ENCODE measurements around the gene AFAP1. TPM values are rescaled to one million over a fixed set of nuclear protein-coding genes. Genes with fewer than 3 reads are reported as not detected.

The AFAP1 gene
- total and polyA plus RNA-seq, 2 donors (not counting 1 experiment from before 2014, with no cell fraction given): 0.03 to 0.44 TPM

- H4K20me1 ChIP-seq (ENCODE audit: control insufficient read depth, insufficient read depth, low read length, poor library complexity, severe bottlenecking): no peaks in the 10 kb centered on the region
- POLR2A ChIA-PET: no interaction called here
These were observed 158.3 kb downstream of the AFAP1 start for GRCh38 chr4:7781366-7781765.

DNA sequence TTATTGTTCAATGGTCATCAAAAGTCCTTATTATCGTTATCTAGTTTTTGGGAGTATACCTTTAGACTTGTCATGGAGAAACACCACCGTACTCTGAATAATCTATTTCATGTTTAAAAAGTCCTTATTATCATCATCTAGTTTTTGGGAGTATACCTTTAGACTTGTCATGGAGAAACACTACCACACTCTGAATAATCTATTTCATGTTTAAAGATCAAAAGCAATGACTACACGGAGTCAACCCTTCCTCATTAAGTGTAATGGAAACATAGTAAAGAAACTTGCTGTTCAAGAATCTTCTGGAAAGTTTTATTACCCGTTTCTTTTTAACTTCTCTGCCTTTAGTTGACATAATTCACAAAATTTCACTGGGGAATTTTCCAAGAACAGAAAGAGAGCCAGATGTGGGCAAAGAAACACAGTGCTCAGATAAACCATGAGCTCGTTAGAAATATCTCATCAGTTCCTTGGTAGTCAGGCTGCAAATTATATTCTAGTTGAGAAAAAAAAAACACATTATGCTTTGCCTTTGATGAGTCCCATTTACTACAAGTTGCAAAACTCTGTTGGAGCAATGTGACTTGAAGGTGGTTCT, 158.8 kb downstream of the AFAP1 start:
- Mint-ChIP-seq H3K4me3 (no peak overlapping the region), H3K27me3 (peaks cover under 1% of the 10 kb centered on the region), H3K27ac (no peak overlapping the region), H3K4me1 (no peaks in the 10 kb centered on the region), H3K9me3 (ENCODE audit: insufficient read depth) (no peaks in the 10 kb centered on the region)
- intact Hi-C loops (cut with micrococcal nuclease): no loop called here
- ATAC-seq (ENCODE audit: low read depth) (no peak), DNase-seq (no peak)
- Histone ChIP-seq H3K4me2 (replicated peaks; ENCODE audit: low read depth, low read length, poor library complexity, severe bottlenecking) (no peak overlapping the region), H3K9ac (ENCODE audit: low read length) (no peak overlapping the region), H2AFZ (ENCODE audit: insufficient read depth, low read depth, low read length, poor library complexity, severe bottlenecking) (no peak overlapping the region), H3K27ac (ENCODE audit: low read length in 2 of 2) (no peak overlapping the region), H3K79me2 (ENCODE audit: control insufficient read depth, insufficient read depth, low read length) (no peaks in the 10 kb centered on the region), H4K20me1 (ENCODE audit: control insufficient read depth, insufficient read depth, low read length, poor library complexity, severe bottlenecking) (no peaks in the 10 kb centered on the region), H3K9me3 (ENCODE audit: control extremely low read depth in 1 of 3, control insufficient read depth in 2 of 3, insufficient read depth in 1 of 3, low read length in 2 of 3) (no peaks in the 10 kb centered on the region), H3K27me3 (replicated peaks in 1 of 4; ENCODE audit: control extremely low read depth in 1 of 4, control insufficient read depth in 3 of 4, insufficient read depth in 4 of 4, low read length in 3 of 4) (no peaks in the 10 kb centered on the region), H3K36me3 (replicated peaks in 1 of 2; ENCODE audit: control extremely low read depth in 1 of 2, control insufficient read depth in 1 of 2, extremely low read depth in 1 of 2, insufficient read depth in 2 of 2, low read length in 1 of 2) (no peaks in the 10 kb centered on the region), H3K4me3 (ENCODE audit: control extremely low read depth in 1 of 5, extremely low read depth in 1 of 5, insufficient read depth in 1 of 5, low read depth in 2 of 5, low read length in 4 of 5) (no peak overlapping the region), H3K4me1 (ENCODE audit: control insufficient read depth in 2 of 2, insufficient read depth in 2 of 2, low read length in 2 of 2) (no peaks in the 10 kb centered on the region)
- TF ChIP-seq, protein P1, sequence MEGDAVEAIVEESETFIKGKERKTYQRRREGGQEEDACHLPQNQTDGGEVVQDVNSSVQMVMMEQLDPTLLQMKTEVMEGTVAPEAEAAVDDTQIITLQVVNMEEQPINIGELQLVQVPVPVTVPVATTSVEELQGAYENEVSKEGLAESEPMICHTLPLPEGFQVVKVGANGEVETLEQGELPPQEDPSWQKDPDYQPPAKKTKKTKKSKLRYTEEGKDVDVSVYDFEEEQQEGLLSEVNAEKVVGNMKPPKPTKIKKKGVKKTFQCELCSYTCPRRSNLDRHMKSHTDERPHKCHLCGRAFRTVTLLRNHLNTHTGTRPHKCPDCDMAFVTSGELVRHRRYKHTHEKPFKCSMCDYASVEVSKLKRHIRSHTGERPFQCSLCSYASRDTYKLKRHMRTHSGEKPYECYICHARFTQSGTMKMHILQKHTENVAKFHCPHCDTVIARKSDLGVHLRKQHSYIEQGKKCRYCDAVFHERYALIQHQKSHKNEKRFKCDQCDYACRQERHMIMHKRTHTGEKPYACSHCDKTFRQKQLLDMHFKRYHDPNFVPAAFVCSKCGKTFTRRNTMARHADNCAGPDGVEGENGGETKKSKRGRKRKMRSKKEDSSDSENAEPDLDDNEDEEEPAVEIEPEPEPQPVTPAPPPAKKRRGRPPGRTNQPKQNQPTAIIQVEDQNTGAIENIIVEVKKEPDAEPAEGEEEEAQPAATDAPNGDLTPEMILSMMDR (IDR thresholded peaks at IDR 0.05): no peak
- TF ChIP-seq EZH2 (IDR thresholded peaks at IDR 0.05; ENCODE audit: borderline replicate concordance, insufficient read depth, low read depth, low read length, poor library complexity, severe bottlenecking): no peak
- WGBS (ENCODE audit: insufficient coverage): 80% methylated on average over 1 of the region's 5 CpGs
- ChIA-PET CTCF (interaction anchor here (1.2 kb wide), 1 partner anchor 21 kb away, joined by 3 read pairs; no protein-coding TSS in a partner anchor), POLR2A (no interaction called here)

More at GRCh38 chr4:7781366-7781765, 158.3 kb downstream of the AFAP1 start:
- Mint-ChIP-seq H3K4me1 (no peaks in the 10 kb centered on the region), H3K27ac (no peak overlapping the region), H3K27me3 (peaks cover 6% of the 10 kb centered on the region), H3K4me3 (no peak overlapping the region), H3K9me3 (ENCODE audit: insufficient read depth) (no peaks in the 10 kb centered on the region)
- intact Hi-C loops (cut with micrococcal nuclease): no loop called here
- H3K79me2 ChIP-seq (ENCODE audit: control insufficient read depth, insufficient read depth, low read length): no peaks in the 10 kb centered on the region
- H3K27me3 ChIP-seq (replicated peaks in 1 of 4; ENCODE audit: control extremely low read depth in 1 of 4, control insufficient read depth in 3 of 4, insufficient read depth in 4 of 4, low read length in 3 of 4): no peaks in the 10 kb centered on the region
- DNase-seq: no peak
- no peaks in the 10 kb centered on the region for H3K9me3 ChIP-seq (ENCODE audit: control extremely low read depth in 1 of 3, control insufficient read depth in 2 of 3, insufficient read depth in 1 of 3, low read length in 2 of 3)
- H3K27ac ChIP-seq (ENCODE audit: low read length in 2 of 2): no peak overlapping the region
- no peaks in the 10 kb centered on the region for H3K4me1 ChIP-seq (ENCODE audit: control insufficient read depth in 2 of 2, insufficient read depth in 2 of 2, low read length in 2 of 2)
- no peaks in the 10 kb centered on the region for H3K36me3 ChIP-seq (replicated peaks in 1 of 2; ENCODE audit: control extremely low read depth in 1 of 2, control insufficient read depth in 1 of 2, extremely low read depth in 1 of 2, insufficient read depth in 2 of 2, low read length in 1 of 2)
- H2AFZ ChIP-seq (ENCODE audit: insufficient read depth, low read depth, low read length, poor library complexity, severe bottlenecking): no peak overlapping the region
- ATAC-seq (ENCODE audit: low read depth): no peak
- no peak overlapping the region for H3K9ac ChIP-seq (ENCODE audit: low read length)
- WGBS (ENCODE audit: insufficient coverage): 68% methylated on average over 6 of the region's 13 CpGs
- CTCF ChIA-PET: interaction anchor here (1.2 kb wide), 1 partner anchor 21 kb away, joined by 3 read pairs; no protein-coding TSS in a partner anchor
- TF ChIP-seq EZH2 (IDR thresholded peaks at IDR 0.05; ENCODE audit: borderline replicate concordance, insufficient read depth, low read depth, low read length, poor library complexity, severe bottlenecking): no peak
- TF ChIP-seq, protein P1 (IDR thresholded peaks at IDR 0.05): no peak
- no peak overlapping the region for H3K4me3 ChIP-seq (ENCODE audit: control extremely low read depth in 1 of 5, extremely low read depth in 1 of 5, insufficient read depth in 1 of 5, low read depth in 2 of 5, low read length in 4 of 5)
- H3K4me2 ChIP-seq (replicated peaks; ENCODE audit: low read depth, low read length, poor library complexity, severe bottlenecking): no peak overlapping the region

Measured in B cell (primary cell).